Inflammatory macrophage treated with lipopolysaccharide for 4 hours (primary cell): Measurements from ENCODE around the gene NHP2.
"Not testable (repeated sequence)": the region's sequence is repeated elsewhere in the genome, so short reads cannot be mapped to it uniquely, and the experiment has no call there.

Experiments
- DNase-seq: peaks from one replicate; pipeline ENCODE4 v3.0.0-alpha.2; 2020

The NHP2 gene

DNA sequence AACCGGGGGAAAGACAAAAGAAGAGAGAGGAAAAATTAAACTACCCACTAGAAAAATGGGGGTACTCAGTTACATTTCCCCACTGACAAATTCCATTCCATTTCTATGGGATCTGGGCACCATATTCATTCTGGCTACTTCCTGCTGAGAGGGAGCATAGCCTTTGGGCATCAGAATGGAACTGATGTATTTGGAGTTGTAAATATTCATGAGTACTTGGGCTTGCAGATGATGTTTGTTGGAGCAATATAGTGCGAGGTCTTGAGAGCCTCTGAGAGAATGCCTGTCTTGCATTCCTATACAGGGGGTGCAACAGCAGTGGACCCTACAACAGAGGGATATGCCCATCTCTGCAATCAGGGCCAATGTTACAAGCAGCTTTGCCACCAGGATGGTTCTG, 16.8 kb upstream of the NHP2 start:
- no peak for DNase-seq

DNA sequence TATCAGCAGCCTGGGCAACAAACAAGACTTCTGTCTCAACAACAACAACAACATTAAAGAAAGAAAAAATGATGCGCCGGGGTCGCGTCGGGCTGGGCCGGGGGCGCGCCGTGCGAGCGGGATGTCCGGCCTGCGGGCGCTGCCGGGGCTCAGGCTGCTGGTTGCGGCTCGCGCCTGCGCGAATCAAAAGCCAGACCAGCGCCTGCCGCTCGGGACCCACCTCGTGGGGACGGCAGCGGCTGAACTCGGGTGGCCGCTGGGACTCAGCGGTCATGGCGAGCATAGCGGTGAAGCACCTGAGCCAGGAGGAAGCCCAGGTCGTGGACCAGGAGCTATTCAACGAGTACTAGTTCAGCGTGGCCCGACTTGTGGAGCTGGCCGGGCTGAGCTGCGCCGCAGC, 11.9 kb upstream of the NHP2 start:
- no peak for DNase-seq

DNA sequence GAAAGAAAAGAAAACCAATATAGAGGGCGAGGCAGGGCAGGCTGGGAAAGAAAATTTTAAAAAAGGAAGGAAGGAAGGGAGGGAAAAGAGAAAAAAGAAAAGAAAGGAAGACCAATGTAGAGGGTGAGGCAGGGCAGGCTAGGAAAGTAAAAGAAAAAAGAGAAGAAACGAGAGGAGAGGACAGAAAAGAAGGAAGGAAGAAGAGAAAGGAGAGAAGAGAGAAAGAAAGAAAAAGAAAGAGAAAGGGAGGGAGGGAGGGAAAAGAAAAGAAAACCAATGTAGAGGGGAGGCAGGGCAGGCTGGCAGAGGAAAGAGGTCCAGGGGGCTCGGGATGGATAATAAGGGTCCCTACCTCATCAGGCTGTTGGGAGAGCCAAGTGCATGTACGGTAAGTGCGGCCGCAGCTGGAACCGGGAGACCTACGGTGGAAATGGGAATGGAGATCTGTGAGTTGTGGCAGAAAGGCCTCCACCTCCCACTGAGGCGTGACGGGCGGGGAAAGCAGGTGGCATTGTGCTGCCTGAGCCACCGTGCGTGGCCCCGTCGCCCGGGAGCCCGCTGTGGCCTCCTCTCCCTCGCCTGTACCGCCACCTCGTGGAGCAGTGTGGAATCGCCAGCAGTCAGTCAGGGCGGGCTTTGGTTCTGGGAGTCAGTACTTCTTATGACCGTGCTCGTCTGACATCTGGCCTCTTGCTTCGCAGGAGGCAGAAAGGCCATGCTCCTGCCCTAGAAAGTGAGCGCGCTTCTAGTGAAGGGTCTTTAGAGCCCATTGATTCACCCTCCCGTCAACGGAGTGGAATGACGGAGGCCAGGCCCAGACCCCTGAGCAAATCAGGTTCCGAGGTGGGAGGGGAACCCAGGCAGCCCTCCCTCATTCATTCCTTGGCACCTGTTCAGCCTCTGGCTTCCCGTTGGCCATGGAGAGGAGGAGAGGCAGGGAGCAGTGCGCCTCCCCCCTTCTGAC, 10.4 kb upstream of the NHP2 start:
- DNase-seq = peak; percentile 68

DNA sequence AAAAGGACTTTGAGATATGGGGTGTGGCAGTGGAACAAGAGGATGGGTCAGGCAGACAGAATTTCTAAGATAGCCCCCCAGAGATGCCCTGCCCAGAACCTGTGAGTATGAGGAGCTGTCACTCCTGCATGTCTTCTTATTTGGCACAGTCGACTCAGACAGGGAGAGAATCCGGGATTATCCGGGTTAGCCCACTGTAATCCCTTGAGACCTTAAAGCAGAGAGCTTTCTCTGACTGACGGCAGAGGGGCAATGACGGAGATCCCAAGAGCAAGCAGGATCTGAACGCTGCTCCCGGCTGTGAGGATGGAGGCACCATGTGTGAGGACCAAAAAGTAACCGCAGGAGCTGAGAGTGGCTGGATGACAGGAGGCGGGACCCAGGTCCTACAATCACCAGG, 8.8 kb upstream of the NHP2 start:
- DNase-seq = no peak

DNA sequence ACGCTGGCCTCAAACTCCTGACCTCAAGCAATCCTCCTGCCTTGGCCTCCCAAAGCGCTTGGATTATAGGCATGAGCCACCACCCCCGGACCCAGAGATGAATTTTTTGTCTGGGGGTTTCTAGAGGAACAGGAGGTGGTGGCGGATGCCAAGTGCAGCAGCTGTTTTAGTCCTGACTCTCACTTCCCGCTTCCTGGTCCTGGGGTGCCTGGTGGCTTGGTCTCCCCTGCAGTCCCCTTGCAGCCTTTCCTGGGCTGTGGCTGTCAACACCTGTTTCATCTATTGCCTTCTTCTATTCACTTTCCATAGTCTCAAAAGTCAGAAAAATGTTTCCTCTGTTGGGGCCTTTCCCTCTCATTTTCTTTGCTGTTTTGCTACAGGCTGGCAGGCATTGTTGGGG, 6.5 kb upstream of the NHP2 start:
- no peak for DNase-seq

DNA sequence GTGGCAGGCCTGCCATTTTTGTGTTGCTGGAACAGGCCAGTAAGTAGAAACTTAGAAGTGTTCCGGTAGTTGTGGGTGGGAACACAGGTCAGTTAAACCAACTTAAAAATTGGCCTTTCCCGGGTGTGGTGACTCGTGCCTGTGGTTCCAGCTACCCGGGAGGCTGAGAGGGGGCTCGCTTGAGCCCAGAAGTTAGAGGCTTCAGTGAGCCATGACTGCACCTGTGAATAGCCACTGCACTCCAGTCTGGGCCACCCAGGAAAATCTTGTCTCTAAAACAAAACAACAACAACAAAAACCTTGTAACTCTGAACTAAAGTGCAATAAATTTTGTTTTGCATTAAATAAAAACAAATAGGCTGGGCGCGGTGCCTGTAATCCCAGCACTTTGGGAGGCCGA, 1.4 kb upstream of the NHP2 start:
- DNase-seq = no peak

DNA sequence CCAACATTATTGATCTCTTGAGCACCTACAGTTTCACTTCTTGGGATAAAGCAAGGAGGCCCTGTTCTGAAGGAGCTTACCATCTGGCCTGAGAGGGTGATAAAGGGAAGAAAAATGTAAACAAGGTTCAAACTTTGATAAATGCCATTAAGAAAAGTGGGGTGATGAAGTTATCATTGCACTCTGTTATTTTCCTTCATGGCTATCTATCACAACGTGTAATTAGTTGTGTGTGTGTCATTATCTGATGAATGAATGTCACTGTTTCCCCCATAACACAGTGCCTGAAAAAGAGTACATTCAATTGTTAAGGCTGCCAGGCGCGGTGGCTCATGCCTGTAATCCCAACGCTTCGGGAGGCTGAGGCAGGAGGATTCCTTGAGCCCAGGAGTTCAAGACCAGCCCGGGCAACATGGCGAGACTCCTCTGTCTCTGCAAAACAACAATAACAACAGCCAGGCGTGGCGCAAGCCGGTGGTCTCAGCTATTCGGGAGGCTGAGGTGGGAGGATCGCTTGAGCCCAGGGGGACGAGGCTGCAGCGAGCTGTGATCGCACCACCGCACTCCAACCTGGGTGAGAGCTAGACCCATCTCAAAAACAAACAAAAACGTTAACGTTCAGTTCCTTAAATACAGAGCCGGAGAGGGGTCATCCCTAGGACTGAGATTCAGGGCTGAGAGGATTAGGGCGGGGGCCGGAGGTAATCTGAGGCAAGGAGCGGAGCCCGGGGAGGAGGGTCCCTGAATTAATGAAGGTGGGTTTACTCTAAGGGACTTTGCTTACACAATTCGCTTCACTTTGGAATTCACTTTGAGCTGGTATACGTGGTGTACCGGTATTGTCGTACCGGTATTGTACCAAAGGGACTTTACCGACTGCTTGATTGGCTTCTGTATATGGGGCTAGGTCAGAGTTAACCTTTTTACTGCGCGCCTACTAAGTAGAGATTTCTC, 917 bp downstream of the NHP2 start:
- DNase-seq = no peak

DNA sequence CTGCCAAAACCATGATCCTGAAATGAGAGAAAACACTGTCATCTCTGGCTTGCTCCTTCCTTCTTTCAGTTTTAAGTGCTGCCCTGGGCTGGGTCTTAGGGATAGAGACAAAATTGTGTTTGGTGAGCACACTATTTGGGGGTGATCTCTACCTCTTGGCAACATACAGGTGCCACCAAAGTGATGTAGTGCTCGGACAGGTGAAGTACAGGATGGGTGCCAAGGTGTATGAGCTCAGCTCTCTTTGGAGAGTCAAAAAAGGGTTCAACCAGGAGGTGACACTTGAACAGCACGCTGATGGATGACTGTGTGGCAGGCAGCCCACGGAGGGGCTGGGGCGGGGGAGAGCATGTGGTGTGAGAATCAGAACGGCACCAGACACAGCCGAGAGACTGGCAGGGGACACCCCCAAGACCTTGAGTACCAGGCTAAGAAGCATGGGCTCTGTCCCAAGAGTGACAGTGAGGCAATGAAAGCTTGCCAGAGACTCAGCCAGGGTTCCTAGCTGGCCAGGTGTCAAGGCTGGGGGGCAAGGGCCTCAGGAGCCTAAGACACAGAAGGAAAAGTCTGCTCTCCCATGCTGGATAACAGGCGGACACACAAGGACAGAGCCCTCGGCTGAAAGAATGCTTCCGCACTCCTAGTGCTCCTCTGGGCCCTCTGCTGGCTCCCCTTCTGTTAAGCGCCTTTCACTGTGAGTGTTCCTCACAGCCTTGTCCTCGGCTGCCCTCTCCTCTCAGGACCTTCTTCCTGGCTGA, 2.5 kb downstream of the NHP2 start:
- no peak for DNase-seq

DNA sequence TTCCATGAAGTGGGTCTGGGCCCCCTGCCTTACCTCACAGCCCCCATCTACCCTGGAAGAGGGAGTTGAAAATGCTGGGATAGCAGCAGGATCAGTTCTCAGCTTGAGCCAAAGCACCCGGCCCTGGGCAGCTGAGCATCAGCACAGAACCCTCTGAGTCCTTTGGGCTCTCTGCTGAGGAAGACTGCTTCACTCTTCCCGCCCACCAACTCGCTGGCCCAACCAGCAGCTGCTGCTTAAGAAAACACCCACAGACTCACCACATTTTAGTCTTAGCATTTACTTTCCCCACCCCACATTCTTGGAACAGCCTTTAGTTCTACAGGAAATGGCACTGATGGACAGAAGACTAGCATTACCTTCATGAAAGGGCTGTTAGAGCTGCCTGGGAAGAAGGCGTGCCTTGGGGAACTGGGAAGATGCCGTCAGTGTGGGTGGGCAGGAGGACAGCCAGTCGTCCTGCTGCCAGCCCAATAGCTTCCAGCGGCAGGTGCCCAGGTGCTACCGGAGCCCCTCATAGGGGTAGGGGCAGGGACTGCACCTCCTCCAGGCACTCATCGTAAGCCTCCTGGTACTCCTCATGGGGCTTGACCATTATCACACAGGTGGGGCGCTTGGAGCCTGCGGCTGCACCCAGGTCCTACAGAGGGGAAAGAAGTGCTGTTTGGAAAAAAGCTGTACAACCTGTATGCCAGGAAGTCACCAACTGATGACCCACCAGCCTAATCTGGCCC, 4.3 kb downstream of the NHP2 start:
- no peak for DNase-seq

DNA sequence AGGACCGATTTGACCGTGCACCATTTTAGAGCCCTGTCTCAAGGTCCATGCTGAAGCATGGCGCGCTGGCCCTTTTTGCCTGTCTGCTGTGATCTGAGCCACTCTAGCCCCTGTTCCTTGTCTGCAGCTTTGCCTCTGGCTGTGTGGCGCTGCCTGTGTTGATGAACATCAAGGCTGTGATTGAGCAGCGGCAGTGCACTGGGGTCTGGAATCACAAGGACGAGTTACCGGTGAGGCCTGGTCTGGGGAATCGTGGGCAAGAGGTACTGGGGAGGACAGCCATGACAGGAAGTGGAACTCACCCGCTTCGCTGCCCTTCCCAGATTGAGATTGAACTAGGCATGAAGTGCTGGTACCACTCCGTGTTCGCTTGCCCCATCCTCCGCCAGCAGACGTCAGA, 6.3 kb downstream of the NHP2 start:
- DNase-seq = no peak

DNA sequence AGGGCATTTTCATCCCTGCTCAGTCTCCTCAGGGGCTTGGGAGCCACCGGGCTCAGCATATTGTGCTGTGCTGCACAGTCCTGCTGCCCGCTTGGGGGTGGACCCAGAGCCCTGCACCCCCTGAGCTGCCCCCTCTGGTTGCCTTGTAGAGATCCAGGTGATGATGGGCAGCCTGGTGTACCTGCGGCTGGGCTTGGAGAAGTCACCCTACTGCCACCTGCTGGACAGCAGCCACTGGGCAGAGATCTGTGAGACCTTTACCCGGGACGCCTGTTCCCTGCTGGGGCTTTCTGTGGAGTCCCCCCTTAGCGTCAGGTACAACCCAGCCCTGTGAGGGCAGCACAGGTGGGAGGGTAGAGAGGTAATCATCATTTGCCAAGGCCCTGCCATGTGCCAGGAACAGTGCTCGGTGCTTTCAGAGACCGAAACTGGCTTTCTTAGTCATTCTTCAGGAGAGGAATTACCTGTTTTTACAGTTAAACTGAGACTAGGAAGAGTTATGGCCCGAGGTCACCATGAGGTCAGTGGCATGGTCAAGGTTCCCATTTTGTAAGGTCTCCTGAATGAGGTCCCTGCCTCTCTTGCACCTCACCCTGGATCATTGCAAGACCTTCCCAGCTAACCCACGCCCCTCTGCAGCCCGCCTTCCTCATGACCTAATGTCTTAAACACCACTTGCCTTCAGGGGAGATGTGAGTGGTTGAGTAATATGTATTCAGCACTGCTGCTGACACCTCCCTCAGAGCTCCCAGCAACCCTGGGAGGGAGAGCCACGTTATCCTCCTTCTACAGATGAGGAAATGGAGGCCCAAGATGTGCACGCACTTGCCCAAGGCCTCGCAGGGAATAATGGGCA, 7.5 kb downstream of the NHP2 start:
- peak; percentile 46 for DNase-seq

DNA sequence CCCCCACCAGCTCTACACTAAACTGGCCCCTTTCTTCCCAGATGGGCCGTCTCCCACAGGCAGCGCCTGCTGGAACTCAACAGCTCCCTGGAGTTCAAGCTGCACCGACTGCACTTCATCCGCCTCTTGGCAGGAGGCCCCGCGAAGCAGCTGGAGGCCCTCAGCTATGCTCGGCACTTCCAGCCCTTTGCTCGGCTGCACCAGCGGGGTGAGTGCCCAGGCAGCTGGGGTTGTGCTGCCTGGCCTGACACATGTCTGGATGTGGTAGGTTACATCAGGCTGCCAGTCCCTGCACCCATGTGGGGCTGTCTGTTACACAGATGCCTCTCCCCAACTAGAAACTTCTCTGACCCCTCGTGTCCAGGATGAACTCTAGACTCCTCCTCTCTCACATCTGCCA, 9.8 kb downstream of the NHP2 start:
- no peak for DNase-seq

DNA sequence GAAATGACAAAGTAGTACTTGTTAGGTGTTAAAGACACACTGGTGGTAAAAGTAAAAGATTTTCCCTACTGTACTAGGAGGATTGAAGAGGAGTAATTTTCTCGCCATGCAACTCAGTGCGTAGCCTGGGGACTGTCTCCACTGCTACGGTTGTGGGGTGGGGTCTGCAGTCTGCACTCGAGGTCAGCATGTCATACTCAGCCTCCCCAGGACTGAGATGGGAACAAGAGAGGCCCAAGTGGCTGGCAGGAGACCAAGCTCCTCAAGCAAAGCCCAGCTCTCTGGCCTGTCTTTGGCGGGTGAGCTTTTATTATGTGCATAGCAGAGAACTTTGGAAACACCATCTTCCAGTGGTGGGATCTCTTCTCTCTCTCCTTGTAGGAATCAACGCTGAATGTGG, 10.4 kb downstream of the NHP2 start:
- DNase-seq = no peak

DNA sequence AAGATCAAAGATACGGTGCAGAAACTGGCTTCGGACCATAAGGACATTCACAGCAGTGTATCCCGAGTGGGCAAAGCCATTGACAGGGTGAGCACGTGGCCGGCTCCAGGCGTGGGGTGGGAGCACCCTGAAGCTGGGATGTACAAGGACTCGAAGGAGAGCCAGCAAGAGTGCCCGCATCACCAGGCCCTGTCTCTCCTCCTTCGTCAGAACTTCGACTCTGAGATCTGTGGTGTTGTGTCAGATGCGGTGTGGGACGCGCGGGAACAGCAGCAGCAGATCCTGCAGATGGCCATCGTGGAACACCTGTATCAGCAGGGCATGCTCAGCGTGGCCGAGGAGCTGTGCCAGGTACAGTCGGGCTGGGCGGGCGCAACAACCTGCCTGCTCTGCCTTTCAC, 11.0 kb downstream of the NHP2 start:
- no peak for DNase-seq

DNA sequence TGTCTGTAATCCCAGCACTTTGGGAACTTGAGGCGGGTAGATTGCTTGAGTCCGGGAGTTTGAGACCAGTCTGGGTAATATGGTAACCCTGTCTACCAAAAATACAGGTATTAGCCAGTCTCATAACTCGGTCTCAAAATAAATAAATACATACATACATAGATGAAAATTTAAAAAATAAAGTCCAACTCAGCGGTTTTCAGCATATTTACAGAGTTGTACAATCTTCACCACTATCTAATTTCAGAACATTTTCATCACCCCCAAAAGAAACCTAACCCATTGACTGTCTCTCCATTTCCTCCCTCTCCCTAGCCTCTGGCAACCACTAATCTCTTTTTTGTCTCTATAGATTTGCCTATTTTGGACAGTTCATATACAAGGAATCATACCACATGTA, 12.1 kb downstream of the NHP2 start:
- no peak for DNase-seq

DNA sequence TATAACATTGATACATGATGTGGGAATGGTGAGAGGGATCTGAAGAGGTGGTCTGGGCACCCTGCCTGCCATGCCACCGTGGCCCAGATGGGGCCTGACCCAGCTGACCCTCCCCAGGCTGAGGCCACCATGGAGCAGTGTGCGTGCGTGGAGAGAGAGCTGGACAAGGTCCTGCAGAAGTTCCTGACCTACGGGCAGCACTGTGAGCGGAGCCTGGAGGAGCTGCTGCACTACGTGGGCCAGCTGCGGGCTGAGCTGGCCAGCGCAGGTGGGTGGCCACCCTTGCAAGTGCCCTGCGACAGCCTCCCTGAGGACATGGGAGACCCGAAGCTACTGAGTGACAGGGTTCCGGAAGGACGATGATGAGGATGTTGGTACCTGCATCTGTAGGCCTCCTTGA, 15.7 kb downstream of the NHP2 start:
- no peak for DNase-seq

DNA sequence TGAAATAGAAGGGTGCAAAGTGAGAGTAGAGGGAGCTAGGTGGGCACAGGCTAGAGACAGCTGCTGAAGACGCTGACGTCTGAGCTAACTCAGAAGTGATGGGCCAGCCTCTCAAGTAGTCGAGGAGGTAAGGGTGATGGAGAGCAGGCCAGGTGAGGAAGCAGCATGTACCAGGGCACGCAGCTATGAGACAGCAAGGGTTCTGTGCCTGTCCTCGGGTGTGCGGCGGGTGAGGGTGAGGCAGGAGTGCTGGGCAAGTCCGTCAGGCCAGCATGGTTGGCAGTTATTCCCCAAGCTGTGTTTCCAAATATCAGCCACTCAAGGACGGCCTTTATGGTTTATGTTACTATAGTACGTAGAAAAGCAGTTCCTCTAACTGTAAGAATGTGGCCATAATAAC, 16.7 kb downstream of the NHP2 start:
- no peak for DNase-seq

DNA sequence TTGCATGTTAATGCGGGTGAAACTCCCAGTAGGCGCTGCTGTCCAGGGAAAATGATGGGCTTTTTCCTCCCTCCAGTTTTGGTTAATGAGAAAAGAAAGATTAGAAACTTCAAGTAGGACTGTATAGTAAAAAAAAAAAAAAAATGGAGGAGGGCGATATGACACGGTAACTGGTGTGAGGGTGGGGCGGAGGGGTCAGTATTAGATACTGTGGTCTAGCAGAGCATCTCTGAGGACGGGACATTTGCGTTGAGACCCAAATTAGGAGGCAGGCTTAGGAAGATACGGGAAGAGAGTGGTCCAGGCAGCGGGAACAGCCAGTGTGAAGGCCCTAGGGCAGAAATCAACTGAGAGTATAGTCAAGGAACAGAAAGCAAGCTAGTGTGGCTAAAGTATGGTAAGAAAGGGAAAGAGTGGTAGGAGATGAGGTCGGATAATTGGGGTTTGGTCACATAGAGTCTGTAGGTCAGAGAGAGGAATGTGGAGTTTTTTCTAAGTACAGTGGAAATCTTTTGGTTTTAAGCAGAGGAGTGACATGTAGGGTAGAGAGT, 22.2 kb downstream of the NHP2 start:
- no peak for DNase-seq

DNA sequence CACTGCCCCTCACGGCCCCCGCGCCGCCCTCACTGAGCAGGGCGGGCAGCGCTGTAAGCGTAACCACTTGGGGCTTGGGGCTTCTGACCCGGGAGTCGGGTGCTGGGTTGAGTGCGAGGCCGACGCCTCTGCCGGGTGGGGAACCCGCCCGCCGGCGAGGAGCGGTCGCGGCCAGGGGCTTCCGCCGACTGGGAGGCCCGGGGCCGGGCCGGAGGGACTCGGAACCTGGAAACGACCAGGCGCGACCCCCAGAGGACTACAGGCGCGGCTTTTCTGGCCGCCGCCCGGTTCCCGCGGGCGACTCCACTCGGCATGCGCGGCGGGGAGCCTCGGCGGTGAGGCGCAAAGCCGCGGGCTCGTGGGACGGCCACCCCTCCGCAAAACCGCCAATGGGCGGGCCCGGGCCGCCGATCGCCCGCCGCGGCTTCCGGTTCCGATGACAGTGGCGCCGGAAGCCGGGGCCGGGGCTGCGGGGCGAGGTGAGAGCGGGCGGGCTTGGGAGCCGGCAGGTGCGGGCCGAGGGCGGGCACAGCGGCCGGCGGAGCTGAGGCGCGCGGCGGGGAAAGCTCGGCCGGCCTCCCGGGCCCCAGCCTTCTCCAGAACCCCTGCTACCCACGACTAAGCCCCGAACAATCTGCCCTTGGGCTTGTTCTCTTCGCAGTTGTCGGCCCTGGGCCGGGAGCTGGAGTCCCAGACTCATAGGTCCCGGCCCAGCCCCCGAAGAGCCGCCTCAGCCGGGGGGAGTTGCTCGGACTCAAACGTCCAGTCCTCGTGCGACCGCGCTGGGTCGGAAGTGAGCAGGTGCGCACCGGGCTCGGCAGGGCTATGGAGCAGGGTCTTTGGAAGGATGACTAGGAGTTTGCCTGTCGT, 22.9 kb downstream of the NHP2 start, which contains the start of gene RMND5B:
Gene RMND5B (plus strand): TSS at position 439 of the 870 bp plus-strand sequence. CDS start 7,106 bp downstream, outside the sequence.
- peak; percentile 83 for DNase-seq

DNA sequence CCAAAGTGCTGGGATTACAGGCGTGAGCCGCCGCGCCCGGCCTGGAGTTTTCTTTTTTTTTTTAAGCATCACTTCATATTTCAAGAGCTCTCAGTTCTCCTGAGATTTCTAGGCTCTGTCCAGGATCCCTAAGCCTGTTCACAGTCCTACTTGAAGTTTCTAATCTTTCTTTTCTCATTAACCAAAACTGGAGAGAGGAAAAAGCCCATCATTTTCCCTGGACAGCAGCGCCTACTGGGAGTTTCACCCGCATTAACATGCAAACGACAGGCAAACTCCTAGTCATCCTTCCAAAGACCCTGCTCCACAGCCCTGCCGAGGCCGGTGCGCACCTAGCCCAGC, 23.5 kb downstream of the NHP2 start:
- DNase-seq = not testable (repeated sequence)
